ES-I3 (cell line): ENCODE measurements around the gene TGM2.
A peak's percentile ranks its signal among the peaks of the same experiment; 100 is the strongest.

ENCODE experiments used
- H3K36me3 ChIP-seq: 2 replicates; pipeline ENCODE4 v1.6.1; 2013; ENCODE audit warnings: mild to moderate bottlenecking, low read length, control low read depth, moderate library complexity; ENCODE audit not compliant: insufficient read depth
- H3K4me1 ChIP-seq: 2 replicates; pipeline ENCODE4 v1.6.1; 2013; ENCODE audit warnings: mild to moderate bottlenecking, control low read depth, low read length; ENCODE audit not compliant: insufficient read depth
- H3K9ac ChIP-seq: 2 replicates; pipeline ENCODE4 v1.6.1; 2013; ENCODE audit warnings: low read depth, mild to moderate bottlenecking, low read length, moderate library complexity
- H3K9me3 ChIP-seq: 2 replicates; pipeline ENCODE4 v1.6.1; 2013; ENCODE audit warnings: mild to moderate bottlenecking, low read length, moderate library complexity; ENCODE audit not compliant: control insufficient read depth, insufficient read depth

The TGM2 gene

DNA sequence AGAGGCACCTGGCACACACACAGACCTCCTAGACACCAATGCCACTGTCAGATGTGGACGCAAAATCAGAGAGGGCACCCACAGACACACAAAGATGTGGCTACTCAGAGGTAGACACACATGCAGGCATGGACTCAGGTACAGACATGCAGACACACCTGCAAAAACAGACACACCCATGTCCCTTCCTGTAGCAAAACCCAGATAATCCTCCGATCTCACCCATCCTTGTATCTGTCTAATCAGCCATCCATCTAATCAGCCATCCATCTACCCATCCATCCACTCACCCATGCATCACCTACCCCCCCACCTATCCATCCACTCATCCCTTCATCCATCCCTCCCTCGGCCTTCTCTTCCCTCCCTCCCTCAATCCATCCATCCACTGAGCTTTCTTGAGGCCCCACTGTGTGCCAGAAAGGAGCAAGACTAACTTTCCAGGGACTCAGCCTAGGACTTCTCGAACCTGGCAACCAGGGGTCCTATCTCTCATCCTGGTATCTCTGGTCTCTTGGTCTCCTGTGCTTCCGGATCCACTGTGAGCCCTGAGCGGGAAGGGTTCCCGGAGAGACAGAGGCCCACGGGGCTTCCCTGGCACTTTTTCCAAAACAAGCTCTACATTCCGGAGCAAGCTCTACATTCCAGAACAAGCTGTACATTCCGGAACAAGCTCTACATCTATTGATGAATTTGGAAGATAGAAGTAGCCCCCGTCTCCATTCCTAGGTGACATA is 1.1 kb upstream of the TGM2 start:
- Histone ChIP-seq H3K36me3 (no peaks in the 10 kb centered on the region), H3K4me1 (peaks cover 3% of the 10 kb centered on the region; the same call in 1 of the 2 replicates), H3K9me3 (no peaks in the 10 kb centered on the region), H3K9ac (no peak overlapping the region)

DNA sequence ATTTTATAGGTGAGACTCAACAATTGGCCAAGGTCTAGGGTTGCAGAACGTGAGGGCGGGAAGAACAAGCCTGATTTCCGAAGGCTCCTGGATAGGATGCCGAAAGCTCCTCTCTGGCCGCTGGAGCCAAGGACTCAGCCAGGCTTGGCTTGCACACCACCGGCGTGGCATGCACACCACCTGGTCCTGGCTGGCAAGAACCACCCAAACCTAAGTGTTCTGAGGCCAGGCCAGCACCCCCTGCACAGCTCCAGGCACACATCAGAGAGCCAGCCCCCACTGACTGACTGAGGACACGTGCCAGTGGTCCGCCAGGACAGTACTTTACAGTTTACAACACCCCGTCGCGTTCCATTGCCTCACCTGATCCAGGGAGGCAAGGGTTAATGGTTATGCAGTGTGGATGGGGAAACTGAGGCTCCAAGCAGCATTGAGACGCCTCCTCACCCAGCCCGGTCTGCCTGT is 414 bp downstream of the TGM2 start:
- Histone ChIP-seq H3K9me3 (no peaks in the 10 kb centered on the region), H3K9ac (peak overlapping the region; percentile 50; the same call in 1 of the 2 replicates), H3K4me1 (peaks cover 3% of the 10 kb centered on the region; the same call in 1 of the 2 replicates), H3K36me3 (no peaks in the 10 kb centered on the region)

DNA sequence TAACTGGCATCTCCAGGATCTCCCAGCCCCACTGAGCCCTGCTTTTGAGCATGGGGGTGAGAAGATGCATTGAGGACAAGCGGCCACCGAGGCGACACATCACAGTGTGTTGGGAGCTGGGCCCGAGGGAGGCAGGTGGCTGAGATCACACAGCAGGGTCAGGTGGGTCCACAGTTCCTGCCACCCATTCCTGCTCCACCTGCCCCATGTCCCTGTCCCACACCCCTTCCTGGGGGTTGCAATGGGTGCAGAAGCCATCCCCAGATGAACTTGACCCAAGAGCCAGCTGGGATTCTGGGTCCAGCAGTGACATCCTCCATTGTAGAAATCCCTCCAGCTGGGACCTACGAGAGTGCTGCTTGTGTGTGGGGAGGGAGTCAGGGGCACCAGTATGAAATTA is 1.0 kb downstream of the TGM2 start:
- Histone ChIP-seq H3K9ac (no peak overlapping the region), H3K36me3 (no peaks in the 10 kb centered on the region), H3K4me1 (peaks cover 3% of the 10 kb centered on the region; the same call in 1 of the 2 replicates), H3K9me3 (no peaks in the 10 kb centered on the region)

DNA sequence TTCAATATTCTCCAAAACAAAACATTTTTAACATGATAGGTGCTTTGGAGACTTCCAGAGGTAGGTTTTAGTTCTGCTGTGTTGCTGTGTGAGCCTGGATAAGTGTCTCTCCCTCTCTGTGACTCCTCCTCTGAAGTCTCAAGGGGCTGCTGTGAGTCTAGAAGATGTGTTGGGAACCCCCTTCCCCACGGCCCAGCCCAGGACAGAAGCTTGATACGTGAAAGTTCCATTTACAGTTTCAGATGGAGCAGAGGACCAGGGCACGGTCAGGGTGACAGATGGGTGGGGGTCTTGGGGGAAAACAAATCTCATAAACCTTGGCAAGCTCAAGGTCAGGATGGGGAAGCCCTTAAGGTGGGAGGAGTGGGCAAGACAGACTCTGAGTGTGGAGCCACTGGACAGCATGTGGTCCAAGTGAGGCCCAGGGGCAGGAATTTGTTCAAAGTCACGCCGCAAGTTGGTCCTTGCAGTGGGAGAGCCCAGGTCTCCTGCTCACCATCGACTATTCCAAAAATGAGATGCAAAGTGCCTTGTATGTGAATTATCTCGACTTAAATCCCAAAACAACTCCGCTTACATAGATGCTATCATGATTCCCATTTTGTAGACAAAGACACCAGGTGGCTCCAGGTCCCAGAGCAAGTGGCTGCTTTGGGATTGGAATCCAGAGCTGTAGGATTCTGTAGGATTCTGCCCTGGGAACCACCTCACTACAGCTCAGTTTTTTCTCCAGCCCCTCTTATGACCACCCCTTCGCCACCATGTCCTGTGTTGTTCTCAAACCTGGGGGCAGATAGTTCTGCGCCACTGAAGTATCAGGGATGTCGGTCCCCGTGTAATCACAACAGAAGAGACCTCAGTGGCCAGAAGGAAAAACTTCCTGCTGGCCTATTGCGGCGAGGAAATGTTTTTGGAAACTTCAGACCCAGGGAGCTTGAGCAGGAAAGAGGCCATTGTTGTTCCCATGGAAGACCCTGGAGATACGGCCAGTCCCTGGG is 1.9 kb downstream of the TGM2 start:
- Histone ChIP-seq H3K4me1 (peaks cover 3% of the 10 kb centered on the region; the same call in 1 of the 2 replicates), H3K9me3 (no peaks in the 10 kb centered on the region), H3K9ac (no peak overlapping the region), H3K36me3 (no peaks in the 10 kb centered on the region)

DNA sequence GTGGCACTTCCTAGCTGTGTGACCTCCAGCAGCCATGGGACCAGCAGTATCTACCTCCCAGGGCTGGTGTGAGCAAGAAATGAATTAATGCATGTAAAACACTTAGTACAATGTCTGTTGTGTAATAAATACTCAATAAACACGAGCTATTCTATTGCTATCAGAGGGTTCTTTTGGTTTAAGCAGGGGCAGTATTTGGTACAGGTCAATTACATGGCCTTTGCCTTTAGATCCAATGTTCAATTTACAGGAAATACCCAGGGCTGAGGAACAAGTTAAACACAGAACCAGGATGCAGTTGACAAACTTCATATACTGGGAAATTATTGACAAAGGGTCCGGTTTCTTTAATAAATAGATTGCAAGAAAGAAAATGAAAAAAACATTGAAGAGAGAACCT is 2.9 kb downstream of the TGM2 start:
- no peaks in the 10 kb centered on the region; the same call in 1 of the 2 replicates for H3K4me1 ChIP-seq
- no peak overlapping the region for H3K9ac ChIP-seq
- H3K9me3 ChIP-seq: no peaks in the 10 kb centered on the region
- H3K36me3 ChIP-seq: no peaks in the 10 kb centered on the region

DNA sequence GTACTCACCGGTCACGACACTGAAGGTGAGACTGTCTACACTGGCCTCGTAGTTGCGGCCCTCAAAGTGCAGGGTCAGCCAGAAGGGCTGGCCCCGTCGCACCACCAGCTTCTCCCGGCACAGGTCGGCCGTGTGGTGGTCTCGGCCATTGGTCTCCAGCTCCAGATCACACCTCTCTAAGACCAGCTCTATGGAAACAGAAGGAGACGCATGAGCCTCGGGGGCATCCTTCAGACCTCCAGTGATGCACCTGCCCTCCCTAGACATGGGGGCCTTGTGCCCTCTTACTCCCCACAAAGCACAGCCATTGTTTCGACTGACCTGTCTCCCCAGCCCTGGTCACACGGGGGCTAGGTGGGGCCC is 3.7 kb downstream of the TGM2 start:
- no peak overlapping the region for H3K9ac ChIP-seq
- no peaks in the 10 kb centered on the region for H3K9me3 ChIP-seq
- no peaks in the 10 kb centered on the region for H3K36me3 ChIP-seq
- H3K4me1 ChIP-seq: no peaks in the 10 kb centered on the region; the same call in 1 of the 2 replicates

DNA sequence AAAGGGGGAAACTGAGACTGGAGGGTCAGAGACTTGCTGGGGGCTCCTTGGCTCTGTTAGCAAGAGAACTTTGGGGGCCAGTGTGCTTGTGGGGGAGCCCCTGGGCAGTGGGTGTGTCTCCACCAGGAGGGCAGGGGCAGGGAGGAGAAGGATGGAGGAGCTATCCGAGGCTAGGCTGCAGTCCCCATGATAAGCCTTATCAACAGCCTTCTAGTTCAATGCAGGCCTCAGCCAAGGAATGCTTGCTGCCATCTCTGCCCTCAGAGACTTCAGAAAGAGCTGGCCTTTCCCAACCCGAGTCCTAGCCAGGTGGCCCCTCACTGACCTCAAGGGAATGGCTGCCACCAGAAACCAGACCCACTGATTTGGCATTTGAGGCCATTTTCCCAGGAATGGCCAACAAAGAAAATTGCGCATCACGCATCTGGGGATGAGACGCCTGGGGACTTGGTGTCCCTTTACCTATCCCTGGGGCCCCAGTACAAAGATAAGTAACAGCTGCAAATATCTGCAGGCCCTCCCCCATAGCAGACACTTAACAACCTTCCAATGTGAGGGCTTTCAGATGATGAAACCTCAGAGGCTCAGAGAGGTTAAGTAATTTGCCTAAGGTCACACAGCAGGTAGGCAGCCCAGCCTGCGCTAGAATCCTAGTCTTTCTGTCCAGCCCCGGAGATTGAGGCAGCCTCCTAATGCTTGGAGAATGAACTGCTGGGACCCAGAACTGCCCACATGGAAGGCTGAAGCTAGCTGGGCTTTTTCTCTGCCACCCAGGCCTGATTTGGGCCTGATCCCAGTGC is 4.9 kb downstream of the TGM2 start:
- Histone ChIP-seq H3K36me3 (no peaks in the 10 kb centered on the region), H3K9me3 (no peaks in the 10 kb centered on the region), H3K9ac (no peak overlapping the region), H3K4me1 (no peaks in the 10 kb centered on the region; the same call in 1 of the 2 replicates)

DNA sequence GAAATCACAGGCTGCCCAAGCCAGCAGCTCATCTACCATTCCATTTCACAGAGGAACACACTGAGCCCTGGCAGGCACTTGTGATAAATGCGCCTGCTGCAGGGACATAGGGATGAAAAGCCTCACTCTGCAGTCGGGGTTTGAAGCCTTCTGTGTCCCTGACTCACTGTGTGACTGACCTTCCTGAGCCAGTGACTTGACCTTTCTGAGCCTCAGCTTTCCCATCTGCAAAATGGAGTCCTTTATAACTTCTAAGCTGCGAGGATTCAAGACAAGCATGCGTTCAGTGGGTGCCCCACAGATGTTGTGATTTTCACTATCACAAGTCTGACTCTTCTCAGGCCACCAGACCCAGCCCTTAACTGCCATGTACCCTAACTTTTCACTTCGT is 5.5 kb downstream of the TGM2 start:
- H3K36me3 ChIP-seq: no peaks in the 10 kb centered on the region
- no peak overlapping the region for H3K9ac ChIP-seq
- H3K4me1 ChIP-seq: no peaks in the 10 kb centered on the region; the same call in 1 of the 2 replicates
- no peaks in the 10 kb centered on the region for H3K9me3 ChIP-seq

DNA sequence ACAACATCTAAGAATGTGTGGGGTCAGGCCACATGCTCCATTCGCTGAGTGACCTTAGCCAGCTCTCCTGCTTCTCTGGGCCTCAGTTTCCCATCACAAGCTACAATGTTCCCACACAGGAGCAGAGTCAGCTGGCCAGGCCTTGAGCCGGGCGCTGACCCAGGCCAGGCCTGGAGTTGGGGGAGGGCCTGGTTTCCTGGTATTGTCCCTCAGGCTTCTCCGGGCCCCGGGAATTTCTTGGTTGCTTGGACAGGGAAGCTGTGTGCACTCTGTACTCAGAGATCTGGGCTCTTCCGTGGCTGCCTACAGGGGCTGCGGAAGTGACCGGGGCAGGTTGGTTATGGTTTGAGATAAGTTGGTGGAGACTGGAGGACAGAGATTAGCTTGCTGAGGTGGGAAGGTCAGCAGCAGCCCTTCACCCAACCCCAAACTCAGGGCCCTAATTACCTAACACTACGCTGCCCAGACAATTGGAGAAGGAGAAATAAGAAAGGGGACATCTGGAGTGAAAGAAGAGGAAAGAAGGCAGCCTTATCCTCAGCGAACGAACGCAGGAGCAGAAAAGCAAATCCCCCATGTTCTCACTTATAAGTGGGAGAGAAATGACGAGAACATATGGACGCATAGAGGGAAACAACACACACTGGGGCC is 6.2 kb downstream of the TGM2 start:
- H3K9me3 ChIP-seq: no peaks in the 10 kb centered on the region
- H3K9ac ChIP-seq: no peak overlapping the region
- no peaks in the 10 kb centered on the region for H3K36me3 ChIP-seq
- H3K4me1 ChIP-seq: no peaks in the 10 kb centered on the region; the same call in 1 of the 2 replicates

DNA sequence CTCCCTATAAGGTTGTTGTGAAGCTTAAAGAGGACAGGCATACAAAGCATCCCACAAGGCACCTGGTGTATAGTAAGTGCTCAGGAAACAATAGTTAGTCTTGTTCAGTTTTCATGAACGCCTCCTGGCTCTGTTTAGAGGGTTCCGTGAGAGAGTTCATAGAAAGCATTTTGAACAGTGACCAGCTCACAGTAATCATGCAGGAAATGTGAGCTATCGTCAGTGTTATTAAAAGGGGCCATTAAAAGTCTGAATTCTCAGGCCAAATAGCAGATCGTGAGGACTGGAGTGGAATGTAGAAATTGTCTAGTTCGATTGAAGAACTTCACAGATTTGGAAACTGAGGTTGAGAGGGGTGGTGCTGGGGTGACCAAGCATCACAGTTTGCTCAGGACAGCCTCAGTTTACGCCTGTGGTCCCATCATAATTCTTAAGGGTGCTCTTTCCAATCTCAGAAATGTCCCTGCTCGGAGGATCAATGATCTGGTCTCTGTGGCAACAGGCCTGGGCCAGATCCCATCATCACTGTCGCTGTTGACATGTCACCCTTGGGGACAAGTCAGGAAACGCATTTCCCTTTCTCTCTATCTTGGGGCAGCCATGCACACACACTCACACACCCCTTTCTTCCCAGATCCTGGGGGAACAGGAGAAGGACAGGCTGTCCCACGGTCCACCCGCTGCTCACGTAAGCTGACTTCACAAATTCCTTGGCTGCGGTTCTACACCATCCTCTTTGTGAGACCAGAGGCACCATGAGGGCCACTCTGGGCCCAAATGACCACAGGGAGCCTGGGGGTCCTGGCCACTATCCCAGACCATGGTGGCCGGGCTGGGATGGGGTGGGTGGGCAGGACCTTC is 7.2 kb downstream of the TGM2 start:
- Histone ChIP-seq H3K4me1 (no peaks in the 10 kb centered on the region; the same call in 1 of the 2 replicates), H3K9me3 (no peaks in the 10 kb centered on the region), H3K9ac (no peak overlapping the region), H3K36me3 (no peaks in the 10 kb centered on the region)

DNA sequence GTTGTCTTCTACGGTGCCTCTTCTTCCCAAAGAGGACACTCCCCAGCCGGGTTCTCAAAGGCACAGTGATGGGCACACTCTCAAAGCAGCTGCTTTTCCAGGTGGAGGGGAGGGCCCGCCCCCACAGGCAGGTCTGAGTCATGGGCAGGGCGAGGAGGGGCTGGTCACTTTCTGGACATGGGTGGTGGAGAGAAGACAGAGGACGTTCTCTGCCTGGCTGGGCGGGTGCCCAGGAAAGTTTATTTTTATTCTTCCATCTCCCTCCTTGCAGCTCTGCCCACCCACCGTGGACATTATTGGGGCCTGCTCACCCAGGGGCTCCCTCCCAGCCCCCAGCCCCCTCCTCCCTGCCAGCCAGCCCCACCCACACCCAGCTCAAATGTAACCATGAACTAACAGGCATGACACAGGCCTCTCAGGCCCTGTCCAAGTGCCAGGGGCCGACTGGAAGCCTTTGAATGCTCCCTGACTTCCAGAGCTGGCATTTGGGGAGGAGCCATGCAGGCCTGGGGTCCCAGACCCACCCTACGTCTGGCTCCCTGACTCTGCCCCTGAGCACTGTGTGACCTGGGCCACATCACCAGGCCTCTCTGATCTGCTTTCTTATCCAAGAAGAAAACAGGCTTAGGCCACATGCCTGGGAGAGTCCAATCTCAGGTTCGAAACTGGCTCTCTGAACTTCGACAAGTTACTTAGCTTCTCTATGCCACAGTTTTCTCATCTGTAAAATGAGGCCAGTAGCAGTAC is 8.0 kb downstream of the TGM2 start:
- H3K4me1 ChIP-seq: no peaks in the 10 kb centered on the region; the same call in 1 of the 2 replicates
- H3K9me3 ChIP-seq: no peaks in the 10 kb centered on the region
- no peaks in the 10 kb centered on the region for H3K36me3 ChIP-seq
- no peak overlapping the region for H3K9ac ChIP-seq

DNA sequence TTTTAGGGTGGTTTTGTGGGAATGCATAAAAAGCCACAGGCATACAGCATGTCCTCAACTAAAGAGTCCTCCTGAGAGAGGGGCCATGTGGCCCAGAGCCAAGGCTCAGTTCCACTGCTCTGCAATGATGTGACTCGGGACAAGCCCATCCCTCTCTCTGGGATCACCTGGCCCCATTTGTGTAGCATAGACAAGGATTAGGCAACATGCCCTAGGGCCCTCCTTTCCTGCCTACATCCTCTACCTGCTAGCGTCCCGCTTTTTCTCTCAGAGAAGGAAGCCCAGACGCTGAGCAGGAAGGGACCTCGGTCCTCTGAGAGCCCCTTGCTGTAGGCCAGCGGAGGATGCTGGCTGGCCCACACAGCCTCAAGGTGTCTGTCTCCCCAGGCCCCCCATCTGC is 8.8 kb downstream of the TGM2 start:
- no peaks in the 10 kb centered on the region for H3K9me3 ChIP-seq
- H3K4me1 ChIP-seq: peaks cover 3% of the 10 kb centered on the region; the same call in 1 of the 2 replicates
- no peaks in the 10 kb centered on the region for H3K36me3 ChIP-seq
- H3K9ac ChIP-seq: no peak overlapping the region
